GM21786 (cell line): ENCODE measurements around the gene REV3L.
"Not testable (repeated sequence)": the region's sequence is repeated elsewhere in the genome, so short reads cannot be mapped to it uniquely, and the experiment has no call there.

Experiments used
- ATAC-seq: cut with Tn5 transposase; IDR thresholded peaks from one replicate; pipeline ENCODE4 v1.9.1; 2021; ENCODE audit not compliant: unreplicated experiment

REV3L gene

DNA sequence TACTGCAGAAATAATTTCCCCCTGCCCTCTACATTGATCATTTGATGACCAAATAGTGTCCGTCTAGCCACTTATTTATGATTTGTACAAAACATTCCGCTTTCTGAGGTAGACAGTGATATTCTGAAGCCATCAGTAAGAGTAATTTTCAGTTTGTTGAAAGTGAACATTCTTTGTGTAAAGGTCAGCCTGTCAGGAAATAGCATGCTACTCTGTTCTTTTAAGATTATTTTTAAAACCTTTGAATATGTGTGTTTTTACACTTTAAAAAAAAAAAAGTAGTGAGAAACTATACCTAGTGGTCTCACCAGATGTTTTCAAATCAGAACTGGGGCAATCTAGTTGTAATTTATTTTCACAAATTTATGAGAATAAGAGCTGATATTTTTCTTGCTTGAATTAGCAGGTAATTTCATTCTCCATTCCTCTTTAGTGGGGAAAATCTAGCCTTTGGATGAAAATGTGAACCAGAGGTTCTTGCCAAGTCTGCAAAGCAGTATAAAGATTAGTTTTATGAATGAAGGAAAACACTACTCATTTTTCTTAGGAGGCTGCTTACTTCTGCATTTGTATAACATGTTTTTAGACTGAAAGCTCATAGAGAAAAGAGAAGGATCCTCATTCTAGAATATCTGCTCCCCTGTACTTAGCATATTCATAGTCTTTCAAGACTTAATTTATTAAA, 12.1 kb upstream of the REV3L start:
- ATAC-seq, result no peak

DNA sequence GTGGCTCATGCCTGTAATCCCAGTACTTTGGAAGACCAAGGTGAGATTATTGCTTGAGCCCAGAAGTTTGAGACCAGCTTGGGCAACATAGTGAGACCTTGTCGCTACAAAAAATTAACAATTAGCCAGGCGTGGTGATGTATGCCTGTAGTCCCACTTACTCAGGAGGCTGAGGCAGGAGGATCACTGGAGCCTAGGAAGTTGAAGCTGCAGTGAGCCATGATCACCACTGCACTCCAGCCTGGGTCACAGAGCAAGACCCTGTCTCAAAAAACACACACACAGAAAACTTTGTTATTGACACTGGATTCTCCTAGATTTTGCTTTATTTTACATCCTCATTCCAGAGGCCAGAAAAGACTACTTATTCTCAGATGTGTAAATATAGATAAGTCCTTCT, 9.5 kb upstream of the REV3L start:
- ATAC-seq, result no peak

DNA sequence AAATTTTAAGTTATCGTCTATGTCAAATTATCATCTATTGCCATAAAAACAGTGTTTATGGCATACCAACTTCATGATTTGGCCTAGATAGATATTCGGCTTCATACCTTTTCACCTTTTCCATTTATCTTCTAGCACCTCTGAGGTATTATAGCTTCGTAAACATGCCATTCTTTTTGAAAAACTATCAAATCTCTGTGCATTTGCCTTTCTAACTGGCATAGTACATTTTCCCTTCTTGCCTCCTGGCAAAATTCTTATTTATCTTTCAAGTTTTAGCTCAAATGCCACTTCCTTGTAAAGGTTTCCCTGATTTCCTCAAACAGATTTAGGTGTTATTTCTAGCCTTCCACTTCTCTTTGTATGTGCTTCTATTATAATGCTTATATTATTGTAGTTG, 7.0 kb upstream of the REV3L start:
- no peak for ATAC-seq

DNA sequence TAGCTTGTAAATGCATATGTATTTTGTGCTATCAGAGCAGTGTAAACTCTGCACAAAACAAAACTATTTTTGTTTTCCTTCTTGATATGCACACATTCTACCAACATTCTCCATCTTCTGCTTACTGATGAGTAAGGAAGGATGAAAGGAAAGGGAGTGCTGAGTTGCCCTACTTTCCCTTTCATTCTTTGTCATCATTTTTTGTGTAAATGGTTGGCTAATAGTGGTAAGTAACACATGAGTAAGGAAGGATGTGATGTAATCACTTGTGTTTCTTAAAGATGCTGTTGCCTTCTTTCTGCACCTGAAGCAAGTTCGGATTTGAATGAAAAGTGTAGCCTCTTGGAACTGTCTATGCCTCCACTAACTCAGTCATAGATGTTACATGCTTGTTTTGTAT, 4.6 kb upstream of the REV3L start:
- peak; percentile 38 for ATAC-seq

DNA sequence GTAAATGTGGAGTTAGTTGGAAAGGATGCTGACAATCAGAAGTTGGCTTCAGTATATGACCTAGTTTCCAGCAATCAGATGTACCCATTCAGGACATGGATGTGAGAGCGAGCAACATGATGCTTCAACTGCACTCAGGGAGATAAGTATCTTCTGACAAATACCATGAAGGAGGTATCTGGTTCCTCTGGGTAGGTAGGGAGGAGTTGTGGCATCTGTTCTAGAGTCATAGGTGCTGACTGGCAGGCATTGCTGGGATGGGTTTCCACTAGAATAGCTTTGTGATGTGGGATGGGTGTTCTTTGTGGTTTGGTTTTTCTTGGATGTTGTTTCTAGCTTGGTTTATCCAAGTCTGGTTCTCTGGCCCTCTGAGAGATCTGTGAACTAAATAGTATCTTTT, 3.9 kb upstream of the REV3L start:
- ATAC-seq, result no peak

DNA sequence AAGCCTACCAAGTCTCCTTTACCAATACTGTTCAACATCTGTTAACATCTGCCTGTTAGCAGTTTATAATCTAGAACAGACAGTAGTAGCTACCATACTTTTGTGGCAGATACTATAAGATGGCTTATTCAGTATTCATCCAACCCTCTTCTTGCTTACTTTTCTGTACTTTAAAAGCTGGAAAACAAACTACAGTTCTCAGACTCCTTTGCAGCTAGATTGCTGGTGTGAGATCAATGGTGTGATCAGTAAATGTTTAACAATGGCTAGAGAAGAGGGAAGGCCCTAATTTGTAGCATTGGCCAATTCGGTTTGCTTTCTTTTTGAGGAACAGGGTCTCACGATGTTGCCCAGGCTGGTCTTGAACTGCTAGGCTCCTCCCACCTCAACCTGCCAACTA, 3.5 kb upstream of the REV3L start:
- no peak for ATAC-seq

DNA sequence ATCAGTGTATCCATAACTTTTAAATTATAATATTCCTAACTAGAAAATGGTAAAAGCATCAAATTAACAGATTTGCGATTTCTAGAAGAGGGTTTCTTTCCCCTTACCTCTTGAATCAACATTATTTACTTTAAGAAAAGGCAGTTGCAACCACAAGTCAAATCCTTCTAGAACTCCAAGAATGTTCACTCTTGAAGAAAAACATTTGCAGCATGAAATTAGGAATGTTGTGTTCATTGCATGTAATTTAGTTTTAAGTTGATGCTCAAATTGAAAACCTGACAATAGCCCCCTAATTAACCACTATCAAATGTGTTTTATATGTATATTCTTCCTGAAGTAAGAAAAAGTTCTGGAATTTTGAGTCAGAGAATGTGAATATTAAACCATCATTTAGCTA, 2.3 kb upstream of the REV3L start:
- no peak for ATAC-seq

DNA sequence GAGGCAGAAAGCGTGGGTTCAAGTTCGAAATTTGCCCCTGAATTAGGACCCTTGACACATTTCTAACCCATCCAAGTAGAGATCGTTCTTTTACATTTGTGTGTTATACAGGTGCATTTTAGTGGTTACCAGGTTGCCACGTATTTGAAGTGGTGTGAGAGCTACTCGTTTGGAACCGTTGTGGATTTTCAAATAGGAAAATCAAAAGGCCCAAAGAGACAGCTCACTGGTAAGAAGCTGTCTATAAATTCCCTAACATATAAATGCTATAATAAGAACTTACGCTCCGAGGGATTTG, 1.6 kb upstream of the REV3L start:
- ATAC-seq, result no peak

DNA sequence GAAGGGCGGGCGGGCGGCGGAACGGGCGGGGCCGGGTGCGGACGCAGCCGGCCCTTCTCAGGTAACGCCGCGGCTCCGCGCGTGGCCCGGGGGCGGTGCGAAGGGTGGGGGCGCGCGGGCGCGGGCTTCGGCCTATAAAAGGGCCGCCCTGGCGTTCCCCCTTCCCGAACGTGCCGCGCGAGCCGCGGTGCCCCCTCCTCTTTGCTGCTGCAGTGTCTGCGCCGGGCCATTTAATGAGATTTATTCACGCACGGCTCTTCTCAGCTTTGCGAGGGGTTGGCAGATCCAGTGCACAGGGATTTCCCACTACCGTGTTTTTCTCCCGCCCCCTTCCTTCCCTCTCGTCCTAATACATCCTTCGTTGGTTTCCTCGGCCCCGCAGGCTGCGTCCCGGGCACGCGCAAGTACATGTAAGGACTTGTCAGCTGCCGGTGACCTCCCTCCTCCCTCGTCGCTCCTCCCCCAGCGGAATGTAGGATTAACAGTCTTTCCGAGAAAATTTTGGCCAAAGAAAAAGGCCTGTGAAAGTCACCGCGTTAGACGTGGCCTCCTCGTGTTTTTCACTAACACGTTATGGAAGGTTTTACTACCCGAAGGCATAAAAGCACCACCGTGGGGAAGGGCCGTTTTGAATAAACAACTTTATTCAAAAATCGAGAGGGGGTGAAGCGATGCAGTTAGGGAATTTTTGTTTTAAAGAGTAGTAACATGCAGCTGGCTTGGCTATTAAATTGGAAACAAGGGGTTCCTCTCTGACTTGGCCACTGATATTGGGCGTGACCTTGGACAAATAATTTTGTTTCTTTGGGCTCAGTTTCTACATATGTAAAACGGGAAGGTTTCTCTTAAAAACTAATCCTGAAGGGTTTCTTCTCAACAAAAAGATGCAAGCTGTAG, 966 bp upstream of the REV3L start:
- peak; percentile 43 for ATAC-seq

DNA sequence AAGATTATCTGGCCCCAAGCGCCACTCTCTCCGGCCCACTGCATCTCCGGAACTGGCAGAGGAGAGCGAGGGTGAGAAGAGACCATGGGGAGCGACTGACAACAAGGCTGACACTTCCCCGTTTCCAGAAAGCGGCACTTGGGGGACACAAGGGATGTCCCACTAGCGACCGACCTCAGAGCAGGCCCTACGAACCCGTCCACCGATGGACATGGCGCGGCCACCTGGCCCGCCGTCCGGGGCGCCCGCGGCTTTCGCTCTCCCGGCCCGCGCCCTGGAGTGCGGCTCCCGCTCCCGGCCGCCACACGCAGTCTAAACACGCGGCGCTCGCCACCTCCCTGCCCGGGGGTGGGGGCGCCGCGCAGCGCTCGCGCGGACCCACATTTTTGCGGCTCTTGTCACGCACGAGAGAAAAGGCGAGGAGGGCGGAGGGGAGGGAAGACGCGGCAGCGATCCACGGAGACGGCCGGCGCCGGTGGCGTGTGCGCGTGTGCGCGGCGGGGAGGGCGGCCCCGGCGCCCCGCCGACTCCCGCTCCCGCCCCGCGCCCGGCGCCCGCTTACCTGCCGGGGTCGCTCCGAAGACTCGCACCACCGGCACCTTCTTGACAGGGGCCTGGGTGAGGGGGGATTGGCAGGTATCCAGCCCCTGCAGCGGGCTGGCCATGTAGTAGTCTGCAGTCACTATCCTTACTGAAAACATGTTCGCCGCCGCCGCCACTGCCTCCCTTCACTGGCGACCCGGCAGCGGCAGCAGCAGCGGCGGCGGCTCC, 645 bp downstream of the REV3L start:
- peak; percentile 13 for ATAC-seq

DNA sequence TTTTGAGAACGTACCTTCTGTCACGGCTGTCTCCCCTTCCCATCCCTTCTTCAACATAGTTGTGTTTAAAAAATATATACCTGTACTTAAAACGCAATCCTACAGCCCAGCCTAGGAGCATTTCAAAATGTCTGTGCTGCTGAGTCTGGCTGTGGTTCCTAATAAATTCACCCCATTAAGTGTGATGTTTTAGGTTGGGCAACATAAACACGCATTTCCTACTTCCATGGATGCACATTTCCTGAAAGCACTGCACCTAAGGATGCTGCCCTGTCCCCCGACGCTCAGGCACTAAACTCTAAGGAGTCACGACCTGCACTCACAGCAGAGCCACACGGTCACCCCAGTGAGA, 1.2 kb downstream of the REV3L start:
- ATAC-seq, result no peak

DNA sequence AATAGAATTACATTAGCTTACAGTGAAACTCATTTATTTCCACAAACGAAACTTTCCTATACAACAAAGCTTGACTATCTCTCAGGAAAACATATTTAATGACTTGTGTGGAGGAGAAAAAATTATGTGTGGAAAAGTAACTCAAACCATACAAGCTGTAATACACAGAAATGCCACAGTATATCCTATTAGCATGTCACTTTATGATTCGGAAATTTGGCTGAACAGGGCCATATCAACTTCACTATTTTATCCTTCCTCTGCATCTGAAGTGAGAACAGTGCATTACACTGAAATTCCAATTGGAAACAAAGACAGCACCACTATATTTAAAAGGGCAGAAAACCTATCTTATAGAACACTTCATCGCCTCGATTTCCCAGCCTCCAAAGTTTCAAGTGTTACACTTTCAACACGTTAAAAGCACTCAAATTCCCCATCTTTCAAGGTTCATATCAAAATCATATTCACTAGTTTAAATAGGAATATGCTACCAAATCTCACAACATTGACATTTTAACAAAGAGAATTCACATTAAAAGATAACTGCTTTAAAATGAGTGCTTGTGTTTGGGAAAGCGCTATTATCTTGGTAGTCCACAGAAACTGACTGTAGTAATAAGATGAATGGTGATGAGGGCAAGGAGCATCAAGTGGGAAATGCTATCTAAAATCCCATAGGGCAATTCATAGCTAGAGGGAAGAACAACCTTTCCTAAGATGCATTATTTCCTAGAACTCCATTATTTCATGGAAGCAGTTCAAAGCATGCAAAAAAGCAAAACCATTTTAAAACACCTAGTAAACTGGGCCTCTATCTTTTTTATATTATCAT, 1.8 kb downstream of the REV3L start:
- no peak for ATAC-seq

DNA sequence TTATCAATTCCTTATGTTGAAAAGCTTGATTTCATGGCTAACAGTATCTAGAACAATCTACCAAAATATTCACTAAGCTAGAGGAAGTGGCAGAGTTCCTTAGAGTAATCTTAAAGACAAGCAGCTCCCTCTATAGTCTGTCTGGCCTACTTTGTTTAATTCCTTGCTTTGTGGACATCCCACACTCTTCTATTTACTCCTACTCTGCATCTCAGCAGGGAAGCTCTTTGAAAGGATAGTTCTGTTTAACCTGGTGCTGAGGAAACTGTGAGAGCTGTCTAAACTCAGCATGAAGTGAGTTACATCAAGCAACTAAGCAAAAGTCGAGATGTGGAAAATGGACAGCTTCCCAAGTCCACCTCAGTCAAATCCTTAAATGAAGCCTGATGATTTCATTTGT, 4.3 kb downstream of the REV3L start:
- ATAC-seq, result peak; percentile 34

DNA sequence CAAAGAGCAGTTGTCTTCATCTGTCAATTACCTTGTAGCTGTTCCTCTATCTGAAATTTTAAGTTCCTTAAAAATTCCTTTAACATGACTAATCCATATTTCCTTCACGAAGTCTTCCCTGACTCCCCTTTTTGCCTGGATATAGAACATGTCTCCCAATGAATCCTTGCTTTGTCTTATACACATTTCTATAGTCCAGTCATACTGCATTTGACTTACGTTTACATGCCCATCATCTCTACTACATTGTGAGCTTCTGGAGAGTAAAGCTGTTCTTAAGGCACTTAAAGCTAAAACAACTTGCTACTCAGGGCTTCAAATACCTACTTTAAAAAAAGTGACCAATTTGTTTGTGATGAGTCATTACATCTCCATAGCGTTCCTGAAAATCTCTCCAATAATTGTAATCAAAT, 4.9 kb downstream of the REV3L start:
- no peak for ATAC-seq

DNA sequence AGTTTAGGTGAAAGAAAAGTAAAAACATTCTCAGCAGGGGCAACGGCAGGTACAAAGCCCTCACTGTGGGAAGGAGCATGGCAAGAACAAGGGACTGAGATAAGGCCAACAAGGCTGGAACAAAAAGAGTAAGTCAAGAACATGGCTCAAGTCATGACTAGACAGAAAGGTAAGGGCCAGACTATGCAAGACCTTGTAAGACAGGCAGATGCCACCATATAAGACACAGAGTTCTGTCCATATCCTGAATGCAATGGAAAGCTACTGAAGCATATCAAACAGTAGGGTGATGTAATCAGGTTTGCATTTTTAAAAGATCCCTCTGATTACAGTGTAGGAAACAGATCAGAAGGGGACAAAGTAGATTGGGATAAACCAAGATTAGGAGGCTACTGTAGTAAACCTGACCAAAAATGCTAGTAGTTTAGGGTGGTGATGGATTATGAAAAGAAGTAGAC, 5.5 kb downstream of the REV3L start:
- peak; percentile 41 for ATAC-seq

DNA sequence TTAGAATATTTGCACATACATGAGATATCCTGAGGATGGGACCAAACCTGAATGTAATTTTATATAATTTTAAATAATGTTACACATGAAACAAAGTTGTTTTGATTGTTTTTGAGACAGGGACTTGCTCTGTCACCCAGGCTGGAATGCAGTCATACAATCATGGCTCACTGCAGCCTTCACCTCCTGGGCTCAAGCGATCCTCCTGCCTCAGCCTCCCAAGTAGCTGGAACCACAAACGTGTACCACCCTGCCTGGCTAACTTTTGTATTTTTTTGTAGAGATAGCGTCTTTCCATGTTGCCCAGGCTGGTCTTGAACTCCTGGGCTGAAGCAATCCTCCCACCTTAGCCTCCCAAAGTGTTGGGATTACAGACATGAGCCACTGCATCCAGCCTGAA, 7.0 kb downstream of the REV3L start:
- ATAC-seq, result not testable (repeated sequence)

DNA sequence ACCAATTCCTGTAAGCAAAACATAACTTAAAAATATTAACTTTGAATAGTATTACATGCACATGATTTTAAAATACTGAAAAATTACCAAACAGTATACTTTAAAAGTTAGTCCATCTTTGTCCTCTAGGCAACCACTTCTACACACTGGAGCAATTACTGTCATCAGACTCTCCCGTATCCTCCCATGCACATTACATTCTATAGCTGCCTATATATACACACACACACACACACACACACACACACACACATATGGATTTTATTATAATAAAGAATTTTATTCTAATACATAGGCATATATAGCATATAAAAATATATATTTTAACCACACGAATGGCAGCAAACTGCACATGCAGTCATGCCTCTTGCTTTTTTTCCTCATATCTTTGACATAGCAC, 8.2 kb downstream of the REV3L start:
- no peak for ATAC-seq

DNA sequence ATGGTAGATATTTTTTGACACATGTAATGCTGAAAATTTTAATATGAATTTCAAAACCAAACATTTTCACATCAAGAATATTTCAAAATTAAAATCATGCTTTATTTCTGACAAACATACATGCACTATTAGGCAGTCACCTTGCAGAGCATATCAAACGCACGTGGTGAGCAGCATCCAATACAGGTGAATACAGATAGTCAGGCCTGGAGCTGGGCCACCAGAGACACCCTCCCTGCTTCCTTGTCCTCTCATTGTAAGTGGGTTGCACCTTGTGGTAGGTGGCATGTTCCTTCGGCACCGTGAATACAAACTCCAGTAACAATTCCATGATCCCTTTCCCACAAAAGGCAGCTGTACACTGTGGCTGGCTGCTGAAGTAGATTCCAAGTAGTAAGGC, 8.9 kb downstream of the REV3L start:
- no peak for ATAC-seq

DNA sequence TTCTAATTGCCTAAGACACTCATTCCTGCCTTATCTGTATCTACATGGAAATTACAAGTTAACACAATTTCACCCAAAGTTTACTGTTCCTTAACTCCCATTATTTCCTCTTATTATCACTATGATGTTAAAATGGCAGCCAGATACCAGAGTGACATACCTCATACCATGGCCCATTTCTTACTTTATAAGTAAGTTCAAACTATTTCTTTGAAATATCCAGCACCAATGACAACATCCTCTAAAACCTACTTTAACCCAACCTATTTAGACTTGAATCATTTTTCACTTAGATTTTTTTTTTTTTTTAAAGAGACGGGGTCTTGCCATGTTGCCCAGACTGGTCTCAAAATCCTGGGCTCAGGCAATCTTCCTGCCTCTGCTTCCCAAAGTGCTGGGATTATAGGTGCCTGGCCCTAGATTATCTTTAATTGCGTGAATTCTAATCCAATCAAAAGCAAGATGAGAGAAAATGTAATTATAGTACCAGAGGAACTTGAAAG, 10.0 kb downstream of the REV3L start:
- no peak for ATAC-seq

DNA sequence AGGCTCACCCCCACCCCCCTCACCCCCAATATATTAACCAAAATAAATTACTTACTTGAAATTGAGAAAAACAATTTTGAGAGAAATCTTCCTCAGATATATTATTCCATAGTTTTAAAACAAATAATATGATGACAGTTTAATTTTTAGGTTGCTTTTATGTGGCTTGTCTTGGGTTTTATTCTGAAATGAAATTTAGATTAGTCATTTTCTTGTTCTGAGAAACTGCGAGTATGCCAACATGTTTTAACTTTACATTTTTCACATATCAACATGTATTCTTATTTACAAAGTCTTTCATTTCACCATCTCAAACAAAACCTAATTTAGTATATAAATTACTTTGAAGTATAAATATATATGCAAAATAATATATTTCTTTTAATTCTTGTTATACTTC, 11.1 kb downstream of the REV3L start:
- no peak for ATAC-seq

DNA sequence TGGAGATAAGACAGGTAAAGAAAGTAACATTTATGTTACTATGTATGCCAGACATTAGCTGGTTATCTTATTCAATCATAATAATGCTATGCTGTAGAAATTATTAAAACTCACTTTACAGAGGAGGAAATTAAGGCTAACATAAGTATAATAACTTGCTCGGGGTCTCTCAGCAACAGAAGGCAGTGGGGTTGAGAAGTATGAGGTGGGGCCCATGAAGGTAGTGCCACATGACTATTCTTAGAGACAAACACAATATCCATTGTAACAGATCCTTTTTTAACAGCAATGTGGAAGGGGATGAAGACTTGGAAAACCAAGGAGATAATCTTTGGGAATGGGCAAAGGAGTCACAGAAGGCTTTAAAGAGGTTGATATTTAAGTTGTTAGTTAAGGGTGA, 11.5 kb downstream of the REV3L start:
- no peak for ATAC-seq
